PC-9 (cell line): ENCODE measurements around the gene SLC45A2. TPM values are rescaled to one million over a fixed set of nuclear protein-coding genes. Genes with fewer than 3 reads are reported as not detected.

Source experiments
- BruUV-seq: library from RNA; stranded (reverse); fragments of 400-500 nt; replicated peaks from 2 replicates; lab custom pipeline; 2021; lab: Mats Ljungman, UMichigan
- CTCF ChIA-PET: fragments of 300-600 bp; sonication (Branson Sonifier 250); formaldehyde crosslinking; loops from one replicate; lab custom pipeline; 2022; ENCODE audit warnings: antibody characterized with exemption; lab: Charles Lee
- POLR2A ChIA-PET: fragments of 300-600 bp; sonication (Branson Sonifier 250); formaldehyde crosslinking; loops from one replicate; lab custom pipeline; 2022; ENCODE audit warnings: antibody characterized with exemption; ENCODE audit not compliant: unreplicated experiment; lab: Charles Lee
- DNase-seq, 2 experiments: peaks; one replicate each; pipeline versions ENCODE4 v3.0.0 to v3.0.0-alpha.2; 2015 to 2022; ENCODE audit warnings: mixed read lengths in 1 of 2
- H2AFZ ChIP-seq: fragments of 200-600 bp; sonication (generic); 2 replicates; pipeline ENCODE4 v1.8.1; 2017; ENCODE audit warnings: antibody characterized with exemption
- H3F3A ChIP-seq: fragments of 200-600 bp; sonication (generic); 2 replicates; pipeline ENCODE4 v1.8.1; 2017; ENCODE audit warnings: antibody characterized with exemption, mild to moderate bottlenecking, low read depth; ENCODE audit not compliant: insufficient read depth
- H3K27ac ChIP-seq: fragments of 200-600 bp; sonication (generic); 2 replicates; pipeline ENCODE4 v1.6.1; 2016; ENCODE audit warnings: mixed run types
- H3K27me3 ChIP-seq: fragments of 200-600 bp; sonication (generic); 2 replicates; pipeline ENCODE4 v1.6.1; 2016; ENCODE audit warnings: low read depth, mixed run types; ENCODE audit not compliant: insufficient read depth
- H3K36me3 ChIP-seq: fragments of 200-600 bp; sonication (generic); 2 replicates; pipeline ENCODE4 v1.6.1; 2016; ENCODE audit warnings: low read depth, mixed run types
- H3K4me1 ChIP-seq: fragments of 200-600 bp; sonication (generic); replicated peaks from 2 replicates; pipeline ENCODE4 v1.6.1; 2016; ENCODE audit warnings: mixed run types; ENCODE audit not compliant: insufficient read depth
- H3K4me2 ChIP-seq: fragments of 200-600 bp; sonication (generic); 2 replicates; pipeline ENCODE4 v1.6.1; 2017; ENCODE audit warnings: mixed run types
- H3K4me3 ChIP-seq: fragments of 200-600 bp; sonication (generic); 2 replicates; pipeline ENCODE4 v1.6.1; 2016; ENCODE audit warnings: mixed run types
- H3K79me2 ChIP-seq: fragments of 200-600 bp; sonication (generic); 2 replicates; pipeline ENCODE4 v1.6.1; 2017; ENCODE audit warnings: low read depth, mixed run types
- H3K9me2 ChIP-seq: fragments of 200-600 bp; sonication (generic); 2 replicates; pipeline ENCODE4 v1.8.1; 2017; ENCODE audit warnings: mild to moderate bottlenecking; ENCODE audit not compliant: insufficient read depth
- H3K9me3 ChIP-seq: fragments of 200-600 bp; sonication (generic); 2 replicates; pipeline ENCODE4 v1.8.1; 2016; ENCODE audit warnings: low read depth; ENCODE audit not compliant: insufficient read depth
- H4K20me1 ChIP-seq: fragments of 200-600 bp; sonication (generic); 2 replicates; pipeline ENCODE4 v1.8.1; 2017; ENCODE audit not compliant: insufficient read depth
- EZH2 ChIP-seq: fragments of 200-600 bp; sonication (generic); IDR thresholded peaks from 2 replicates; pipeline ENCODE4 v1.8.0; 2017; ENCODE audit warnings: antibody characterized with exemption, low read depth
- intact Hi-C: fragments of 100-400 bp; cut with micrococcal nuclease; formaldehyde crosslinking; loops from one replicate; pipeline ENCODE4 v1.10.0; 2022; ENCODE audit not compliant: unreplicated experiment
- total RNA-seq: library from RNA; stranded (reverse); gene quantifications from 2 replicates; pipeline ENCODE4 v1.2.3, GENCODE V29; 2021
- TF ChIP-seq, protein P1 (sequence below): fragments of 200-600 bp; sonication (generic); conservative IDR thresholded peaks from 2 replicates; pipeline ENCODE4 v1.6.1; 2017; ENCODE audit warnings: mixed run types, antibody characterized with exemption, mild to moderate bottlenecking, moderate library complexity

Gene SLC45A2
- total RNA-seq, 1 experiment from 2014 or later: 0.33 TPM

GRCh38 chr5:33966805-33967204, 17.7 kb downstream of the SLC45A2 start:
- Histone ChIP-seq H3K27me3 (no peaks in the 10 kb centered on the region), H3K4me1 (0 out of 2 replicates have a peak, but pooled peaks cover 3% of the 10 kb centered on the region), H3K36me3 (no peaks in the 10 kb centered on the region), H3K9me3 (no peaks in the 10 kb centered on the region), H3K27ac (no peak overlapping the region), H3K9me2 (peaks cover 10% of the 10 kb centered on the region; the same call in 1 of the 2 replicates), H2AFZ (no peak overlapping the region), H3K4me2 (no peak overlapping the region), H4K20me1 (no peaks in the 10 kb centered on the region), H3K4me3 (no peak overlapping the region), H3K79me2 (no peaks in the 10 kb centered on the region), H3F3A (no peaks in the 10 kb centered on the region)
- no peak for DNase-seq
- intact Hi-C loops: no loop called here
- TF ChIP-seq, protein P1, sequence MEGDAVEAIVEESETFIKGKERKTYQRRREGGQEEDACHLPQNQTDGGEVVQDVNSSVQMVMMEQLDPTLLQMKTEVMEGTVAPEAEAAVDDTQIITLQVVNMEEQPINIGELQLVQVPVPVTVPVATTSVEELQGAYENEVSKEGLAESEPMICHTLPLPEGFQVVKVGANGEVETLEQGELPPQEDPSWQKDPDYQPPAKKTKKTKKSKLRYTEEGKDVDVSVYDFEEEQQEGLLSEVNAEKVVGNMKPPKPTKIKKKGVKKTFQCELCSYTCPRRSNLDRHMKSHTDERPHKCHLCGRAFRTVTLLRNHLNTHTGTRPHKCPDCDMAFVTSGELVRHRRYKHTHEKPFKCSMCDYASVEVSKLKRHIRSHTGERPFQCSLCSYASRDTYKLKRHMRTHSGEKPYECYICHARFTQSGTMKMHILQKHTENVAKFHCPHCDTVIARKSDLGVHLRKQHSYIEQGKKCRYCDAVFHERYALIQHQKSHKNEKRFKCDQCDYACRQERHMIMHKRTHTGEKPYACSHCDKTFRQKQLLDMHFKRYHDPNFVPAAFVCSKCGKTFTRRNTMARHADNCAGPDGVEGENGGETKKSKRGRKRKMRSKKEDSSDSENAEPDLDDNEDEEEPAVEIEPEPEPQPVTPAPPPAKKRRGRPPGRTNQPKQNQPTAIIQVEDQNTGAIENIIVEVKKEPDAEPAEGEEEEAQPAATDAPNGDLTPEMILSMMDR: no peak
- TF ChIP-seq EZH2: no peak
- ChIA-PET CTCF (interaction anchor here (0.6 kb wide), 1 partner anchor 497 kb away, joined by 10 read pairs; no protein-coding TSS in a partner anchor), POLR2A (no interaction called here)
- BruUV-seq: no TSS peak

DNA sequence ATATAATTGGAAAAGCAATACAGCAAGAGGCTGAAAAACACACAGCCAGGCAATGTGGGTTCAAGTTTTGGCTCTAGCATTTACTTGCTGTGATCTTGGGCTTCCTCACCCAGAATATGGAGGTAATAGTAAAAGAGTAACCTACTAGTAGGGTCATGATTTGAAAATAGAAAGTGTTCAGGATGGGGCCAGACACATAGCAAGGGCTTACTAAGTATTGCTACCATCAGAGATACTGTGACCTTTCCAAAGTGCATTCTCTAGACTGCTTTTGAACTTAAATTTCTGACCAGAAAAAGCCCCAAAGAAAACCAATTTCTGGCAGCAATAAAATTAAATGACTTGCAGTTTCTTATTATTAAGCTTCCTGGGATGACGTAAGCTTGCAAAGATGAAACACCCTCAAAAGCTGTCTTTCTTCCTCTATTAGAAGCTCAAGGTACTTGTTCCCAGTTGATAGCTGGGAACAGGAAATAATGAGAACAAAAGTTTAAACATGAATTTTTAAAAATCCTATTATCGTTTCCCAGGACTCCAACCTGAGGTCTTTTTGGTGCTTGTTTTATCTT, 20.3 kb downstream of the SLC45A2 start:
- POLR2A ChIA-PET: interaction anchor here (0.6 kb wide), 1 partner anchor 22 kb away, joined by 4 read pairs; no protein-coding TSS in a partner anchor
- CTCF ChIA-PET: no interaction called here
- no TSS peak for BruUV-seq
- Histone ChIP-seq H3K4me1 (no peaks in the 10 kb centered on the region), H3K9me2 (peaks cover 10% of the 10 kb centered on the region; the same call in 1 of the 2 replicates), H3K79me2 (no peaks in the 10 kb centered on the region), H2AFZ (no peak overlapping the region), H3F3A (no peaks in the 10 kb centered on the region), H3K9me3 (no peaks in the 10 kb centered on the region), H3K4me3 (no peak overlapping the region), H4K20me1 (no peaks in the 10 kb centered on the region), H3K27me3 (no peaks in the 10 kb centered on the region), H3K4me2 (no peak overlapping the region), H3K27ac (no peak overlapping the region), H3K36me3 (no peaks in the 10 kb centered on the region)
- intact Hi-C loops: no loop called here
- TF ChIP-seq, protein P1: no peak
- TF ChIP-seq EZH2: no peak
- no peak for DNase-seq

DNA sequence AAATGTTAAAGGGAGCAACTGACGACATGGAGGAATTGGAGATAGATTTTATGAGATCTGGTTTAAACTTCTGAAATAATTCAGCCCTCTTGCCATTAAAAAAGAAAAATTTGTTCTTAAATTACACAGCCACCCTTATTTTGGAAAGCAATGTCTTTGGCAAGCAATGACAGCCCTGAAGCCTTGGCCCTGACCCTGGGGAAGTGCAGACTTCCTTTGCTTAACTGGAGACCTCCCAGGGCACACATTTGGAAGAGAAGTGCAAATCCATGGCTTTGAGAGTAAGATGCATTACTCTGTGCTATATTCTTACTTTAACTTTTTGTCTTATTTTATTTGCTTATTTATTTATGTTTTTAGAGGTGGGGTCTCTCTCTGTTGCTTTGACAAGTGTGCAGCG, 26.3 kb downstream of the SLC45A2 start:
- H3K79me2 ChIP-seq: no peaks in the 10 kb centered on the region
- TF ChIP-seq, protein P1: no peak
- TF ChIP-seq EZH2: no peak
- H2AFZ ChIP-seq: no peak overlapping the region
- no peaks in the 10 kb centered on the region for H3F3A ChIP-seq
- peaks cover 9% of the 10 kb centered on the region; the same call in 1 of the 2 replicates for H3K9me2 ChIP-seq
- no peak overlapping the region for H3K27ac ChIP-seq
- no peak for DNase-seq
- no peaks in the 10 kb centered on the region for H3K27me3 ChIP-seq
- H3K36me3 ChIP-seq: no peaks in the 10 kb centered on the region
- CTCF ChIA-PET: no interaction called here
- POLR2A ChIA-PET: no interaction called here
- no peaks in the 10 kb centered on the region for H3K9me3 ChIP-seq
- intact Hi-C loops: no loop called here
- H3K4me1 ChIP-seq: no peaks in the 10 kb centered on the region
- H4K20me1 ChIP-seq: no peaks in the 10 kb centered on the region
- no peak overlapping the region for H3K4me3 ChIP-seq
- no peak overlapping the region for H3K4me2 ChIP-seq
- BruUV-seq: no TSS peak
